ENCODE results near the gene ADGRG7.

Gene ADGRG7

GRCh38 chr3:100630664-100631063, 21.3 kb downstream of the ADGRG7 start:
- Histone ChIP-seq H3K4me1 (ENCODE audit: insufficient read depth, low read length) (no peaks in the 10 kb centered on the region), H3K4me3 (ENCODE audit: low read depth in 1 of 2, low read length in 2 of 2) (no peak overlapping the region), H3K9ac (ENCODE audit: low read length) (no peak overlapping the region), H3K27ac (ENCODE audit: low read depth, low read length) (no peak overlapping the region), H3K9me3 (ENCODE audit: low read length) (no peaks in the 10 kb centered on the region), H3K27me3 (ENCODE audit: control insufficient read depth in 1 of 2, insufficient read depth in 2 of 2, low read length in 2 of 2) (no peaks in the 10 kb centered on the region), H3K36me3 (ENCODE audit: insufficient read depth, low read length) (no peaks in the 10 kb centered on the region)

GRCh38 chr3:100631236-100631635, 21.8 kb downstream of the ADGRG7 start:
- no peak overlapping the region for H3K9ac ChIP-seq (ENCODE audit: low read length)
- no peaks in the 10 kb centered on the region for H3K4me1 ChIP-seq (ENCODE audit: insufficient read depth, low read length)
- H3K4me3 ChIP-seq (ENCODE audit: low read depth in 1 of 2, low read length in 2 of 2) = no peak overlapping the region
- no peak overlapping the region for H3K27ac ChIP-seq (ENCODE audit: low read depth, low read length)
- H3K27me3 ChIP-seq (ENCODE audit: control insufficient read depth in 1 of 2, insufficient read depth in 2 of 2, low read length in 2 of 2) = no peaks in the 10 kb centered on the region
- H3K36me3 ChIP-seq (ENCODE audit: insufficient read depth, low read length) = no peaks in the 10 kb centered on the region
- no peaks in the 10 kb centered on the region for H3K9me3 ChIP-seq (ENCODE audit: low read length)

- no peak overlapping the region for H3K4me3 ChIP-seq (ENCODE audit: low read depth in 1 of 2, low read length in 2 of 2)
Observed at GRCh38 chr3:100634493-100635272, 25.3 kb downstream of the ADGRG7 start.

GRCh38 chr3:100635273-100635701, 25.9 kb downstream of the ADGRG7 start:
- Histone ChIP-seq H3K9ac (ENCODE audit: low read length) (no peak overlapping the region), H3K9me3 (ENCODE audit: low read length) (no peaks in the 10 kb centered on the region), H3K27ac (ENCODE audit: low read depth, low read length) (no peak overlapping the region), H3K4me1 (ENCODE audit: insufficient read depth, low read length) (no peaks in the 10 kb centered on the region), H3K4me3 (ENCODE audit: low read depth in 1 of 2, low read length in 2 of 2) (no peak overlapping the region), H3K27me3 (ENCODE audit: control insufficient read depth in 1 of 2, insufficient read depth in 2 of 2, low read length in 2 of 2) (no peaks in the 10 kb centered on the region), H3K36me3 (ENCODE audit: insufficient read depth, low read length) (no peaks in the 10 kb centered on the region)

More at GRCh38 chr3:100634493-100635272, 25.3 kb downstream of the ADGRG7 start:
- H3K27me3 ChIP-seq (ENCODE audit: control insufficient read depth in 1 of 2, insufficient read depth in 2 of 2, low read length in 2 of 2) = no peaks in the 10 kb centered on the region
- H3K9ac ChIP-seq (ENCODE audit: low read length) = no peak overlapping the region
- no peaks in the 10 kb centered on the region for H3K4me1 ChIP-seq (ENCODE audit: insufficient read depth, low read length)
- no peak overlapping the region for H3K27ac ChIP-seq (ENCODE audit: low read depth, low read length)
- H3K36me3 ChIP-seq (ENCODE audit: insufficient read depth, low read length) = no peaks in the 10 kb centered on the region
- H3K9me3 ChIP-seq (ENCODE audit: low read length) = no peaks in the 10 kb centered on the region

- H3K9me3 ChIP-seq (ENCODE audit: low read length) = no peaks in the 10 kb centered on the region
- no peak overlapping the region for H3K9ac ChIP-seq (ENCODE audit: low read length)
- H3K27me3 ChIP-seq (ENCODE audit: control insufficient read depth in 1 of 2, insufficient read depth in 2 of 2, low read length in 2 of 2) = no peaks in the 10 kb centered on the region
- H3K4me3 ChIP-seq (ENCODE audit: low read depth in 1 of 2, low read length in 2 of 2) = no peak overlapping the region
- H3K27ac ChIP-seq (ENCODE audit: low read depth, low read length) = no peak overlapping the region
- H3K36me3 ChIP-seq (ENCODE audit: insufficient read depth, low read length) = no peaks in the 10 kb centered on the region
- no peaks in the 10 kb centered on the region for H3K4me1 ChIP-seq (ENCODE audit: insufficient read depth, low read length)
Observed at GRCh38 chr3:100637197-100637631, 27.8 kb downstream of the ADGRG7 start.

- Histone ChIP-seq H3K27ac (ENCODE audit: low read depth, low read length) (no peak overlapping the region), H3K4me3 (ENCODE audit: low read depth in 1 of 2, low read length in 2 of 2) (no peak overlapping the region), H3K36me3 (ENCODE audit: insufficient read depth, low read length) (no peaks in the 10 kb centered on the region), H3K4me1 (ENCODE audit: insufficient read depth, low read length) (no peaks in the 10 kb centered on the region), H3K9me3 (ENCODE audit: low read length) (no peaks in the 10 kb centered on the region), H3K9ac (ENCODE audit: low read length) (no peak overlapping the region), H3K27me3 (ENCODE audit: control insufficient read depth in 1 of 2, insufficient read depth in 2 of 2, low read length in 2 of 2) (no peaks in the 10 kb centered on the region)
Observed at GRCh38 chr3:100640633-100641032, 31.2 kb downstream of the ADGRG7 start.

GRCh38 chr3:100641471-100642032, 32.2 kb downstream of the ADGRG7 start:
- Histone ChIP-seq H3K4me3 (ENCODE audit: low read depth in 1 of 2, low read length in 2 of 2) (no peak overlapping the region), H3K27ac (ENCODE audit: low read depth, low read length) (no peak overlapping the region), H3K9ac (ENCODE audit: low read length) (no peak overlapping the region), H3K36me3 (ENCODE audit: insufficient read depth, low read length) (no peaks in the 10 kb centered on the region), H3K9me3 (ENCODE audit: low read length) (no peaks in the 10 kb centered on the region), H3K27me3 (ENCODE audit: control insufficient read depth in 1 of 2, insufficient read depth in 2 of 2, low read length in 2 of 2) (no peaks in the 10 kb centered on the region), H3K4me1 (ENCODE audit: insufficient read depth, low read length) (no peaks in the 10 kb centered on the region)

GRCh38 chr3:100645913-100646312, 36.5 kb downstream of the ADGRG7 start:
- Histone ChIP-seq H3K27me3 (ENCODE audit: control insufficient read depth in 1 of 2, insufficient read depth in 2 of 2, low read length in 2 of 2) (no peaks in the 10 kb centered on the region), H3K4me3 (ENCODE audit: low read depth in 1 of 2, low read length in 2 of 2) (no peak overlapping the region), H3K9ac (ENCODE audit: low read length) (no peak overlapping the region), H3K4me1 (ENCODE audit: insufficient read depth, low read length) (no peaks in the 10 kb centered on the region), H3K36me3 (ENCODE audit: insufficient read depth, low read length) (no peaks in the 10 kb centered on the region), H3K9me3 (ENCODE audit: low read length) (no peaks in the 10 kb centered on the region), H3K27ac (ENCODE audit: low read depth, low read length) (no peak overlapping the region)

- no peaks in the 10 kb centered on the region for H3K27me3 ChIP-seq (ENCODE audit: control insufficient read depth in 1 of 2, insufficient read depth in 2 of 2, low read length in 2 of 2)
- no peak overlapping the region for H3K4me3 ChIP-seq (ENCODE audit: low read depth in 1 of 2, low read length in 2 of 2)
- H3K36me3 ChIP-seq (ENCODE audit: insufficient read depth, low read length) = no peaks in the 10 kb centered on the region
- no peaks in the 10 kb centered on the region for H3K4me1 ChIP-seq (ENCODE audit: insufficient read depth, low read length)
- H3K9me3 ChIP-seq (ENCODE audit: low read length) = no peaks in the 10 kb centered on the region
- no peak overlapping the region for H3K9ac ChIP-seq (ENCODE audit: low read length)
- H3K27ac ChIP-seq (ENCODE audit: low read depth, low read length) = no peak overlapping the region
Observed at GRCh38 chr3:100647171-100647570, 37.8 kb downstream of the ADGRG7 start.

GRCh38 chr3:100647657-100648056, 38.3 kb downstream of the ADGRG7 start:
- Histone ChIP-seq H3K9ac (ENCODE audit: low read length) (no peak overlapping the region), H3K4me3 (ENCODE audit: low read depth in 1 of 2, low read length in 2 of 2) (no peak overlapping the region), H3K27me3 (ENCODE audit: control insufficient read depth in 1 of 2, insufficient read depth in 2 of 2, low read length in 2 of 2) (no peaks in the 10 kb centered on the region), H3K27ac (ENCODE audit: low read depth, low read length) (no peak overlapping the region), H3K4me1 (ENCODE audit: insufficient read depth, low read length) (no peaks in the 10 kb centered on the region), H3K9me3 (ENCODE audit: low read length) (no peaks in the 10 kb centered on the region), H3K36me3 (ENCODE audit: insufficient read depth, low read length) (no peaks in the 10 kb centered on the region)

- Histone ChIP-seq H3K4me3 (ENCODE audit: low read depth in 1 of 2, low read length in 2 of 2) (no peak overlapping the region), H3K27me3 (ENCODE audit: control insufficient read depth in 1 of 2, insufficient read depth in 2 of 2, low read length in 2 of 2) (no peaks in the 10 kb centered on the region), H3K27ac (ENCODE audit: low read depth, low read length) (no peak overlapping the region), H3K36me3 (ENCODE audit: insufficient read depth, low read length) (no peaks in the 10 kb centered on the region), H3K9ac (ENCODE audit: low read length) (no peak overlapping the region), H3K9me3 (ENCODE audit: low read length) (no peaks in the 10 kb centered on the region), H3K4me1 (ENCODE audit: insufficient read depth, low read length) (no peaks in the 10 kb centered on the region)
Observed at GRCh38 chr3:100650651-100651619, 41.5 kb downstream of the ADGRG7 start.

All from muscle layer of colon (tissue), 2 donors.